GM21576 (cell line): ENCODE measurements around the gene AGMAT.
"Not testable (repeated sequence)": the region's sequence is repeated elsewhere in the genome, so short reads cannot be mapped to it uniquely, and the experiment has no call there.

ENCODE experiments used
- ATAC-seq: cut with Tn5 transposase; IDR thresholded peaks from one replicate; pipeline ENCODE4 v1.9.1; 2021; ENCODE audit warnings: mild to moderate bottlenecking, moderate library complexity; ENCODE audit not compliant: unreplicated experiment

The AGMAT gene

GRCh38 chr1:15616373-15617172, 31.7 kb upstream of the AGMAT start:
- ATAC-seq = peak; percentile 7

GRCh38 chr1:15610167-15610566, 25.3 kb upstream of the AGMAT start:
- no peak for ATAC-seq

GRCh38 chr1:15609631-15610030, 24.8 kb upstream of the AGMAT start:
- ATAC-seq = no peak

- ATAC-seq = no peak
Observed at GRCh38 chr1:15605398-15606383, 20.8 kb upstream of the AGMAT start.

- ATAC-seq = not testable (repeated sequence)
Observed at GRCh38 chr1:15604400-15604799, 19.5 kb upstream of the AGMAT start.

GRCh38 chr1:15603966-15604282, 19.1 kb upstream of the AGMAT start:
- ATAC-seq = not testable (repeated sequence)

- peak; percentile 83 for ATAC-seq
Observed at GRCh38 chr1:15603050-15603965, 18.5 kb upstream of the AGMAT start.

GRCh38 chr1:15598436-15598835, 13.6 kb upstream of the AGMAT start:
- no peak for ATAC-seq

GRCh38 chr1:15595809-15596617, 11.2 kb upstream of the AGMAT start:
- ATAC-seq = no peak

GRCh38 chr1:15592285-15592684, 7.4 kb upstream of the AGMAT start:
- no peak for ATAC-seq

- ATAC-seq = no peak
Observed at GRCh38 chr1:15583016-15583706, 1.7 kb downstream of the AGMAT start.

GRCh38 chr1:15579683-15580047, 5.2 kb downstream of the AGMAT start:
- ATAC-seq = peak; percentile 49

GRCh38 chr1:15578921-15579682, 5.7 kb downstream of the AGMAT start:
- peak; percentile 27 for ATAC-seq

GRCh38 chr1:15577691-15578090, 7.2 kb downstream of the AGMAT start:
- ATAC-seq = no peak

- ATAC-seq = no peak
Observed at GRCh38 chr1:15575549-15576150, 9.2 kb downstream of the AGMAT start.

- no peak for ATAC-seq
Observed at GRCh38 chr1:15574741-15575140, 10.1 kb downstream of the AGMAT start.

- ATAC-seq = no peak
Observed at GRCh38 chr1:15573477-15573876, 11.4 kb downstream of the AGMAT start.

- ATAC-seq = no peak
Observed at GRCh38 chr1:15571266-15571665, 13.6 kb downstream of the AGMAT start.
